Aorta (tissue), 5 donors: ENCODE results near the gene EPB41L1. TPM values are rescaled to one million over a fixed set of nuclear protein-coding genes. Genes with fewer than 3 reads are reported as not detected.
A peak's percentile ranks its signal among the peaks of the same experiment; 100 is the strongest.

Experiments
- ATAC-seq: fragments of 200-7000 bp; cut with Tn5 transposase; one replicate; pipeline ENCODE4 v1.9.1; 2022; ENCODE audit warnings: moderate library complexity; ENCODE audit not compliant: low FRiP score
- DNase-seq, 2 donors: peaks; one replicate each; pipeline ENCODE4 v3.0.0-alpha.2; 2020
- H3K27ac ChIP-seq, 2 donors: one replicate each; pipeline ENCODE4 v1.5.1; 2013; ENCODE audit warnings: low read length in 2 of 2, mild to moderate bottlenecking in 2 of 2, moderate library complexity in 2 of 2, control low read depth in 1 of 2, inconsistent platforms in 1 of 2, low read depth in 1 of 2
- H3K27me3 ChIP-seq, 2 donors: one replicate each; pipeline ENCODE4 v1.6.1; 2013; ENCODE audit warnings: control low read depth in 1 of 2, low read length in 1 of 2, mild to moderate bottlenecking in 1 of 2, moderate library complexity in 1 of 2; ENCODE audit not compliant: insufficient read depth in 2 of 2, control insufficient read depth in 1 of 2
- H3K36me3 ChIP-seq, 2 donors: one replicate each; pipeline ENCODE4 v1.6.1; 2013; ENCODE audit warnings: control low read depth in 1 of 2, low read length in 1 of 2, mild to moderate bottlenecking in 1 of 2; ENCODE audit not compliant: insufficient read depth in 2 of 2, control insufficient read depth in 1 of 2
- H3K4me1 ChIP-seq, 2 donors: one replicate each; pipeline ENCODE4 v1.6.1; 2013; ENCODE audit warnings: low read length in 2 of 2, control low read depth in 1 of 2, mild to moderate bottlenecking in 1 of 2, moderate library complexity in 1 of 2; ENCODE audit not compliant: insufficient read depth in 2 of 2, control insufficient read depth in 1 of 2
- H3K4me3 ChIP-seq, 2 donors: one replicate each; pipeline ENCODE4 v1.5.1; 2013; ENCODE audit warnings: low read length in 2 of 2, control low read depth in 1 of 2, mild to moderate bottlenecking in 1 of 2
- H3K9me3 ChIP-seq: one replicate; pipeline ENCODE4 v1.6.1; 2013; ENCODE audit warnings: mild to moderate bottlenecking, low read length; ENCODE audit not compliant: control insufficient read depth
- WGBS, 2 donors: extraction: QIAGEN DNeasy Blood & Tissue Kit; methylation state at CpG; one replicate each; pipeline ENCODE4 v1.1.7; 2013; 5-methylcytosine and 5-hydroxymethylcytosine counted together
- intact Hi-C, 2 donors: fragments of 100-400 bp; cut with DNase I; formaldehyde crosslinking; loops; one replicate each; pipeline versions ENCODE4 v1.14.2 to v1.15.0; 2022
- polyA plus RNA-seq, 2 donors: library from polyadenylated mRNA; stranded (reverse); fragments of 200-250 nt; gene quantifications; one replicate each; pipeline ENCODE4 v1.2.3, GENCODE V29; 2013
- total RNA-seq, 2 donors: library from RNA; stranded (reverse); fragmentation: NEBNext Ultra II Directional; extraction: Animal tissue kit (Norgen Biotek cat#: 25700); gene quantifications; one replicate each; pipeline ENCODE4 v1.2.1, GENCODE V29; 2021
- donor health status: healthy with polysubstance abuse.
- donor health status: Bipolar disorder and iron deficiency.
- donor health status: DM: no; HTN: no; CAD: no.
- donor health status: DM: no; HTN: no; CAD: no.
- donor health status: DM: yes; HTN: yes; CAD: no.

EPB41L1 gene
- total and polyA plus RNA-seq, 4 donors: 18.0 to 47.1 (median 32.7) TPM

DNA sequence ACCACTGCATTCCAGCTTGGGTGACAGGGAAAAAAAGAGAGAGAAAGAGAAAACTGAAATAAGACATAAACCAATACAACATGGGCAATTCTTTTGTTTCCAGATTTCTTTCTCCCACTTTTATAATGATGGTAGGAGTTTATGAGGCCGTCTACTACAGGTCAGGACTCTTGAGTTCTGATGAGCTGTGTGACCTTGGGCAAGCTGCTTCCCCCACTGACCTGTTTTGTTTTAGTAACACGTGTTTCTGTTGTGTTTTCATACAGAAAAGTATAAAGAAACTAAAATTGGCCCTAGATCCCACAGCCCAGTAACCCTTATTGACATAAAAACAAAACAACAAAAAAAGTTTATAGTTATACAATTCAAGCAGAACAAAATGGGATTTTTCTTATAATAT lies 58.8 kb downstream of the EPB41L1 start:
- Histone ChIP-seq H3K9me3 (no peaks in the 10 kb centered on the region), H3K4me1 (no peaks in the 10 kb centered on the region), H3K36me3 (peaks cover 0 to 3% of the 10 kb centered on the region in 2 donors), H3K4me3 (no peak overlapping the region), H3K27ac (no peak overlapping the region), H3K27me3 (no peaks in the 10 kb centered on the region)
- WGBS, 2 donors: 61 to 69% methylated on average over 2 of the region's 2 CpGs
- intact Hi-C loops: no loop called here
- no peak for ATAC-seq
- DNase-seq: no peak

- no peak overlapping the region for H3K27ac ChIP-seq
- no peak for ATAC-seq
- no peak overlapping the region for H3K4me3 ChIP-seq
- peak in 1 of 2 donors; percentile 9 for DNase-seq
- no peaks in the 10 kb centered on the region for H3K9me3 ChIP-seq
- intact Hi-C loops: no loop called here
- no peaks in the 10 kb centered on the region for H3K4me1 ChIP-seq
- H3K27me3 ChIP-seq: no peaks in the 10 kb centered on the region
- H3K36me3 ChIP-seq: peaks cover 3% of the 10 kb centered on the region in 2 donors
- WGBS, 2 donors: 69% methylated on average over 5 of the region's 5 CpGs
Measured at GRCh38 chr20:36214684-36215256, 60.2 kb downstream of the EPB41L1 start.

- 94 to 95% methylated on average over 4 of the region's 4 CpGs for WGBS, 2 donors
- no peak overlapping the region for H3K4me3 ChIP-seq
- peaks cover 3 to 5% of the 10 kb centered on the region in 2 donors for H3K36me3 ChIP-seq
- H3K9me3 ChIP-seq: no peaks in the 10 kb centered on the region
- no peaks in the 10 kb centered on the region for H3K4me1 ChIP-seq
- DNase-seq (no peak), ATAC-seq (no peak)
- intact Hi-C loops: no loop called here
- no peak overlapping the region for H3K27ac ChIP-seq
- no peaks in the 10 kb centered on the region for H3K27me3 ChIP-seq
Measured at GRCh38 chr20:36215778-36216177, 61.2 kb downstream of the EPB41L1 start.

- Histone ChIP-seq H3K9me3 (no peaks in the 10 kb centered on the region), H3K36me3 (peaks cover 3 to 5% of the 10 kb centered on the region in 2 donors), H3K27ac (no peak overlapping the region), H3K4me3 (no peak overlapping the region), H3K27me3 (no peaks in the 10 kb centered on the region), H3K4me1 (no peaks in the 10 kb centered on the region)
- ATAC-seq (no peak), DNase-seq (peak in 1 of 2 donors; percentile 23)
- 85 to 87% methylated on average over 7 of the region's 7 CpGs for WGBS, 2 donors
- intact Hi-C loops: no loop called here
Measured at GRCh38 chr20:36216314-36217025, 61.9 kb downstream of the EPB41L1 start.

- Histone ChIP-seq H3K4me3 (no peak overlapping the region), H3K4me1 (no peaks in the 10 kb centered on the region), H3K36me3 (peaks cover 3 to 5% of the 10 kb centered on the region in 2 donors), H3K27ac (no peak overlapping the region), H3K27me3 (no peaks in the 10 kb centered on the region), H3K9me3 (no peaks in the 10 kb centered on the region)
- 67 to 72% methylated on average over 4 of the region's 4 CpGs for WGBS, 2 donors
- no peak for ATAC-seq
- intact Hi-C loops: no loop called here
- DNase-seq: peak in 1 of 2 donors; percentile 49
Measured at GRCh38 chr20:36217226-36217625, 62.7 kb downstream of the EPB41L1 start.

DNA sequence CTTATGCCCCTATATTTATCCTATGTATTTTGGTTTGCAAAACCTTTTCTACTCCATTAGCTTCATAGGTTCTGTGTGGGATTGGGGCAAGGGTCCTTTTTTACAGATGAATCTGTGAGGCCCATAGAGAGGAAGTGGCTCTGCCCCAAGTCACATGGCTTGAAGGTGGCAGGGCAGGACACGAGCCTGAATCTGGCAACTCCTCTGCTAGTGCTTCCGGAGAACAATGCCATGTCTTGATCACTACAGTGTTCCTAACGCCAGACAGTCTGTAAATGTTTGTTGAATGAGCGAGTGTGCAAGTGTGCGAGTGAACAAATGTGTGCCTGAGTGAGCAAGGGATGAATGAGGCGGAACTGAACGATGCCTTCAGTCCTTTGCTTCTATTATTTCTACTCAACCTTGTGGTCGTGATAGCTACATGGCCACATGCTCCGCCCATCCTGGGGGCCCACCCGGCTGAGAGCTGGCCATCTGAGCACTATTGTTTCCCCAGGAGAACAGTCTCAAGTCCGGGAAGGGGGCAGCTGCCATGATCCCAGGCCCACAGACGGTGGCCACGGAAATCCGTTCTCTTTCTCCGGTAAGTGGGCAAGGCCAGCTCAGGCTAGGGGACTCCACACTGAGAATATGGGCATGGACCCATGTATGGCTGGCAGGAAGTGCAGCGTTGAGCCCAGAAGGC lies 64.0 kb downstream of the EPB41L1 start:
- no peaks in the 10 kb centered on the region for H3K4me1 ChIP-seq
- intact Hi-C loops: no loop called here
- no peak overlapping the region for H3K4me3 ChIP-seq
- no peak overlapping the region for H3K27ac ChIP-seq
- H3K27me3 ChIP-seq: no peaks in the 10 kb centered on the region
- 74 to 76% methylated on average over 16 of the region's 16 CpGs for WGBS, 2 donors
- DNase-seq (peak in 1 of 2 donors; percentile 20), ATAC-seq (no peak)
- no peaks in the 10 kb centered on the region for H3K9me3 ChIP-seq
- H3K36me3 ChIP-seq: peaks cover 3 to 5% of the 10 kb centered on the region in 2 donors

DNA sequence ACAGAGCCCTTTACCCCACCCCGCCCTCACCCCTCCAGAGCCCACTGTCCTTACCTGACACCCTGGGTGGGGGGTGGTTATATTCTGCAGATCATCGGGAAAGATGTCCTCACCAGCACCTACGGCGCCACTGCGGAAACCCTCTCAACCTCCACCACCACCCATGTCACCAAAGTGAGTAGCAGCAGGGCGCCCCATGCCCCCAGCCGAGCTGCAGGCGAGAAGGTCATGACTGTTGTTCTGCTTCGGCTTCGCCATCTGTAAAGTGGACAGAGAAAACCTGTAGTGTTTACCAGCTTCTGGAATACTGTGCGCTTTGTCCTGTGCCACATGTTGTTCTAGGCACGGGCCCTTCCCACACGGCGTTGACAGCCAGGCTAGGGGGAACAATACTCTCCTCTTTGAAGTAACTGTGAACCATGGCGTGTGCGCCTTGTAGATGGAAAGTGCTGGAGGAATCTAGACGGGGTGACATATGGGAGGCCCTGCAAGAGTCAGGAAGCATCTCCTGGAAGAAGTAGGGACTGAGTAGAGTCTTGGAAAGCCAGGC lies 65.2 kb downstream of the EPB41L1 start:
- Histone ChIP-seq H3K9me3 (no peaks in the 10 kb centered on the region), H3K27me3 (no peaks in the 10 kb centered on the region), H3K4me3 (no peak overlapping the region), H3K27ac (no peak overlapping the region), H3K4me1 (no peaks in the 10 kb centered on the region), H3K36me3 (peaks cover 2 to 5% of the 10 kb centered on the region in 2 donors)
- DNase-seq (no peak), ATAC-seq (no peak)
- WGBS, 2 donors: 87 to 91% methylated on average over 17 of the region's 17 CpGs
- intact Hi-C loops: no loop called here

DNA sequence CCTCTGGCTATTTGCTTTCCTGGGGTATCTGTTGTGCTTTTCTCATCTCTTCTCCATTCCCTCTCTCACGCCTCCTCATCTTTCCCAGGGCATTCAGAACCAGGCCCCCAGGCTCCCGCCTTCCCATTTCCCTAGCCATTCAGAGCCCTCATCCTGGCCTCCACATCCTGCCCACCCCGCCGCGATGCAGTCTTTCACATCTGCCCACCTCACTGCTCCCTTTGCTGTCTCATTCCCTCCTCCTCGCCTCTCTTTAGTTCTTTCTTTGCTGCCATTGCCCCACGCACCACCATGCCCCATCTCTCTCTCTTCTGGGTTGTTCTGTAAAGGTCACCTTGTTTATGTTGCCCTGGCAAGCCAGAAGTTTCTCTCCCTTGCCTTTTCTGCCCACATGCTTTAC lies 71.1 kb downstream of the EPB41L1 start:
- no peaks in the 10 kb centered on the region for H3K9me3 ChIP-seq
- H3K27ac ChIP-seq: no peak overlapping the region
- no peak for DNase-seq
- no peak overlapping the region for H3K4me3 ChIP-seq
- H3K36me3 ChIP-seq: peaks cover 4 to 6% of the 10 kb centered on the region in 2 donors
- H3K27me3 ChIP-seq: no peaks in the 10 kb centered on the region
- 89 to 90% methylated on average over 7 of the region's 7 CpGs for WGBS, 2 donors
- no peaks in the 10 kb centered on the region for H3K4me1 ChIP-seq
- intact Hi-C loops: no loop called here
- ATAC-seq: no peak
